ENCODE results near the gene SPDL1.

DNA sequence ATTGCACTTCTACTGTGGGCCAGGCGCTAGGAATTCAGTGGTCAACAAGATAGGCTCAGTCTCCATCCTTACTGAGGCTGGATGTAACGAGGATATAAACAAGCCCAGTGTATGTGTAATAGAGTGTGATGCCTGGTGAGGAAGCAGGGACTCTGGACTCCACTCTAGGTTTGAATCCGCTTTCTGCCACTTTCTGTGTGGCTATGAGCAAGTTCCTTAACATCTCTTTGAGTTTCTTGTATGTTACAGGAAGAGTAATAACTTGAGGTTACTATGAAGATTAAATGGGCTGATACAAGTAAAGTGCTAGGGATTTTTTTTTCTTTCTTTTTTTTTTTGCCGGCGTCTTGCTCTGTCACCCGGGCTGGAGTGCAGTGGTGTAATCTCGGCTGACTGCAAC, 65.9 kb downstream of the SPDL1 start:
- TF ChIP-seq, protein P1, sequence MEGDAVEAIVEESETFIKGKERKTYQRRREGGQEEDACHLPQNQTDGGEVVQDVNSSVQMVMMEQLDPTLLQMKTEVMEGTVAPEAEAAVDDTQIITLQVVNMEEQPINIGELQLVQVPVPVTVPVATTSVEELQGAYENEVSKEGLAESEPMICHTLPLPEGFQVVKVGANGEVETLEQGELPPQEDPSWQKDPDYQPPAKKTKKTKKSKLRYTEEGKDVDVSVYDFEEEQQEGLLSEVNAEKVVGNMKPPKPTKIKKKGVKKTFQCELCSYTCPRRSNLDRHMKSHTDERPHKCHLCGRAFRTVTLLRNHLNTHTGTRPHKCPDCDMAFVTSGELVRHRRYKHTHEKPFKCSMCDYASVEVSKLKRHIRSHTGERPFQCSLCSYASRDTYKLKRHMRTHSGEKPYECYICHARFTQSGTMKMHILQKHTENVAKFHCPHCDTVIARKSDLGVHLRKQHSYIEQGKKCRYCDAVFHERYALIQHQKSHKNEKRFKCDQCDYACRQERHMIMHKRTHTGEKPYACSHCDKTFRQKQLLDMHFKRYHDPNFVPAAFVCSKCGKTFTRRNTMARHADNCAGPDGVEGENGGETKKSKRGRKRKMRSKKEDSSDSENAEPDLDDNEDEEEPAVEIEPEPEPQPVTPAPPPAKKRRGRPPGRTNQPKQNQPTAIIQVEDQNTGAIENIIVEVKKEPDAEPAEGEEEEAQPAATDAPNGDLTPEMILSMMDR (IDR thresholded peaks at IDR 0.05) = no peak
- TF ChIP-seq POLR2A (IDR thresholded peaks at IDR 0.05) = no peak

All from Peyer's patch (tissue), 4 donors.